Osteoblast (primary cell): ENCODE measurements around the gene GLRX. TPM values are rescaled to one million over a fixed set of nuclear protein-coding genes. Genes with fewer than 3 reads are reported as not detected.
A peak's percentile ranks its signal among the peaks of the same experiment; 100 is the strongest.

ENCODE experiments used
- DNase-seq: peaks from one replicate; pipeline ENCODE4 v3.0.0; 2011; ENCODE audit warnings: low spot score, mixed read lengths; ENCODE audit not compliant: insufficient read length; ENCODE audit errors: missing footprints
- H2AFZ ChIP-seq: 2 replicates; pipeline ENCODE4 v1.6.0; 2011; ENCODE audit warnings: mild to moderate bottlenecking, low read length
- H3K27ac ChIP-seq: 2 replicates; pipeline ENCODE4 v1.5.1; 2011; ENCODE audit warnings: mild to moderate bottlenecking, low read depth, low read length, moderate library complexity
- H3K27me3 ChIP-seq: 2 replicates; pipeline ENCODE4 v1.6.0; 2012; ENCODE audit warnings: mild to moderate bottlenecking, control low read depth, inconsistent platforms, low read length, moderate library complexity; ENCODE audit not compliant: insufficient read depth
- H3K36me3 ChIP-seq: 2 replicates; pipeline ENCODE4 v1.5.1; 2011; ENCODE audit warnings: mild to moderate bottlenecking, low read length, control low read depth, moderate library complexity; ENCODE audit not compliant: insufficient read depth
- H3K4me1 ChIP-seq: 2 replicates; pipeline ENCODE4 v1.5.1; 2011; ENCODE audit warnings: mild to moderate bottlenecking, low read length, control low read depth, moderate library complexity; ENCODE audit not compliant: insufficient read depth
- H3K4me2 ChIP-seq: 2 replicates; pipeline ENCODE4 v1.6.0; 2011; ENCODE audit warnings: mild to moderate bottlenecking, low read length; ENCODE audit not compliant: insufficient read depth
- H3K4me3 ChIP-seq: fragments of 200-600 bp; sonication (generic); 3 replicates; pipeline ENCODE4 v1.5.1; 2012; ENCODE audit warnings: mild to moderate bottlenecking, low read length, inconsistent platforms; ENCODE audit not compliant: insufficient read depth
- H3K79me2 ChIP-seq: 2 replicates; pipeline ENCODE4 v1.6.0; 2012; ENCODE audit warnings: mild to moderate bottlenecking, low read length, control low read depth, inconsistent platforms; ENCODE audit not compliant: insufficient read depth
- H3K9me3 ChIP-seq: 2 replicates; pipeline ENCODE4 v1.5.1; 2011; ENCODE audit warnings: low read depth, low read length, control low read depth
- H4K20me1 ChIP-seq: 2 replicates; pipeline ENCODE4 v1.6.0; 2012; ENCODE audit warnings: mild to moderate bottlenecking, low read length, control low read depth; ENCODE audit not compliant: insufficient read depth
- total RNA-seq: library from RNA; depleted of rRNA; stranded (reverse); fragments of >200 nt; gene quantifications from 2 replicates; pipeline ENCODE4 v1.2.3, GENCODE V29; 2012
- TF ChIP-seq, protein P1 (sequence below): IDR thresholded peaks from 2 replicates; pipeline ENCODE4 v1.5.1; 2011; ENCODE audit warnings: mild to moderate bottlenecking, low read depth, low read length, moderate library complexity; ENCODE audit errors: extremely low read depth

Gene GLRX
- total RNA-seq, 1 donor, result 59.0 TPM

DNA sequence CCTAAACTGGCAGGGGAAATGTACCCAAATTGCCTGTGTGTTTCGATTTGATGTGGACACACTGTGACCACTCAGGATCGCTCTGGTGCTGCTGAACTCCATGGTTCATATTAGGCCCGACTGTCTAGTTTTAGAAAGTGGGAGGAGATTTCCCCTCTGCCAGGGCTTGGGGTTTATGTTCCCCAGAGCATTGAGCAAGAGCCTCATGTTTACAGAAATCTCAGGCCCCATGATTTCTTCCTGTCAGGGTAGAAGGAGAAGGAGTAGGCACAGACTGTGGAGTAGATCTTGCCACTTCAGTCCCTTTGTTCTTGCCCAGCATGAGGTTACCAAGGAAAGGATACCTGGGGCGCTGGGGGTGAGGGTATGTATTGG lies 40.8 kb upstream of the GLRX start:
- no peaks in the 10 kb centered on the region for H3K9me3 ChIP-seq
- H3K4me3 ChIP-seq, result peak overlapping the region; percentile 7
- H3K27me3 ChIP-seq, result no peaks in the 10 kb centered on the region
- H4K20me1 ChIP-seq, result no peaks in the 10 kb centered on the region
- peak overlapping the region; percentile 58 for H2AFZ ChIP-seq
- H3K36me3 ChIP-seq, result no peaks in the 10 kb centered on the region
- peaks cover 76% of the 10 kb centered on the region for H3K4me1 ChIP-seq
- TF ChIP-seq, protein P1, sequence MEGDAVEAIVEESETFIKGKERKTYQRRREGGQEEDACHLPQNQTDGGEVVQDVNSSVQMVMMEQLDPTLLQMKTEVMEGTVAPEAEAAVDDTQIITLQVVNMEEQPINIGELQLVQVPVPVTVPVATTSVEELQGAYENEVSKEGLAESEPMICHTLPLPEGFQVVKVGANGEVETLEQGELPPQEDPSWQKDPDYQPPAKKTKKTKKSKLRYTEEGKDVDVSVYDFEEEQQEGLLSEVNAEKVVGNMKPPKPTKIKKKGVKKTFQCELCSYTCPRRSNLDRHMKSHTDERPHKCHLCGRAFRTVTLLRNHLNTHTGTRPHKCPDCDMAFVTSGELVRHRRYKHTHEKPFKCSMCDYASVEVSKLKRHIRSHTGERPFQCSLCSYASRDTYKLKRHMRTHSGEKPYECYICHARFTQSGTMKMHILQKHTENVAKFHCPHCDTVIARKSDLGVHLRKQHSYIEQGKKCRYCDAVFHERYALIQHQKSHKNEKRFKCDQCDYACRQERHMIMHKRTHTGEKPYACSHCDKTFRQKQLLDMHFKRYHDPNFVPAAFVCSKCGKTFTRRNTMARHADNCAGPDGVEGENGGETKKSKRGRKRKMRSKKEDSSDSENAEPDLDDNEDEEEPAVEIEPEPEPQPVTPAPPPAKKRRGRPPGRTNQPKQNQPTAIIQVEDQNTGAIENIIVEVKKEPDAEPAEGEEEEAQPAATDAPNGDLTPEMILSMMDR, result no peak
- no peak for DNase-seq
- H3K4me2 ChIP-seq, result peak overlapping the region; percentile 68
- H3K79me2 ChIP-seq, result no peaks in the 10 kb centered on the region
- peak overlapping the region; percentile 100 for H3K27ac ChIP-seq

DNA sequence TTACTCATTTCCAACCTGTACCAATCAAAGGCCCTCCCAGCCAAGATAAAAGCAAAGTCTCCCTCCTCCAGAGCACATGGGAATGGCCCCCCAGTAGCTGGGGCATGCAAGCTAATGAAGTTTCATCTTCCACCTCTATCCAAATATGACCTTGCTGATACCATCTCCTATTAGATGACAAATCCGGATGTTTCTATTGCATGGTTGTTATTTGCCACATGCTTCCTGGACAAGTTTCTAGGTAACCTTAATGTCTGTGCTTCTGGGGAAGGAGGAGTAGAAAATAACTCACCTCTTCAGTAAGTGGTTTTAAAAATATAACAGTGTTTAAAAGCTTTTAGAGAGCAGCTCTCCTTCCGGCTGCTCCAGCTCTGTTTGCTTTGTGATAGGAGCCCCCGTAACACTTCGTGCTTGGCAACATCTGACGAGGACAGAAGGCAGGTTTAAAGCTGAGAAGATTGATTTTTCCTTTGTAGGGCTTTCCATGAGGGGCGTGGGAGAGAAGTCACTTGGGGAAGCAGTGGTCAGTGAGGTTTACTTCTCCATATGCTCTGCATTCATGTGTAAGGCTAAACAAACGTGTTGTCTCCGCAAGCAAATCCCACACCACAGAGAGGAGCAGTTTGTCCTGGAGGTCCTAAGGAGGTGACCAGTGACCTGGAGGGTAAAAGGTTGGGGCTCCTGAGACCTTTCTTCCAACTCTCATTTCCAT lies 40.3 kb upstream of the GLRX start:
- H3K4me3 ChIP-seq, result peak overlapping the region; percentile 7
- no peak for DNase-seq
- no peaks in the 10 kb centered on the region for H3K27me3 ChIP-seq
- no peaks in the 10 kb centered on the region for H3K79me2 ChIP-seq
- peak overlapping the region; percentile 71 for H3K4me2 ChIP-seq
- no peaks in the 10 kb centered on the region for H3K36me3 ChIP-seq
- H3K27ac ChIP-seq, result peak overlapping the region; percentile 100
- H2AFZ ChIP-seq, result peak overlapping the region; percentile 58
- H3K9me3 ChIP-seq, result no peaks in the 10 kb centered on the region
- TF ChIP-seq, protein P1, result no peak
- H4K20me1 ChIP-seq, result no peaks in the 10 kb centered on the region
- H3K4me1 ChIP-seq, result peaks cover 81% of the 10 kb centered on the region

DNA sequence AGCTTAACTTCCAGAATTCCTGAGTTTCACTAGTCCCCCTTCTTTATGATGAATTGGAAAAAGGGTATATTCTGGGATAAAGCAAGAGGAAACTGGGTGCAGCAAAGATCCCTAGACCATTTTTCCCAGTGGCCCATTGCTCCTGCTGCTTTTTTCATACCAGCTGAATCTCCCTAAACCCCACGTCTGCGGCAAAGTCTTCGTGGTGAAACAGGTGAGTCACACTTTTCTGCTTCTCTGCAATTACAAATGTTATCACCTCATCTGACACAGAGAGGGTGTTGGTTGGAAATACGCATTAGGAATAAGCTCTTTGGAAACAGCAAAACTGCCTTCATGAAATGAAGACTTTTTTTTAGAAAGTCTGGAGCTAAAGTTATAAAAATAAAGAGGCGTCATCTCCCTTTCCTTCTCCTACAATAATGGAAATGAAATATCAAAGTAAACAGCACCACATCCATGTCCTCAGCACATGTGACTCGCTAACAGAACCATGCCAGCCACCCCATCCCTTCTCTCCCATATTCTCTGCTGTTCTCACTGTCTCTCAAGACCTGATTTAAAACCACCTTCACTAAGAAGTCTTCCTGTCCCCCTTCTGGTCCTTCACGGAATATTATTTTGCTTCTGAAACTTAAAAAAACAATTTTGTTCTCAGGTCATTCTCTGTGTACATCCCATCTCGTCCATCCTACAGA lies 39.5 kb upstream of the GLRX start:
- peak overlapping the region; percentile 8 for H2AFZ ChIP-seq
- H4K20me1 ChIP-seq, result no peaks in the 10 kb centered on the region
- H3K4me1 ChIP-seq, result peaks cover 86% of the 10 kb centered on the region
- peak overlapping the region; percentile 100 for H3K27ac ChIP-seq
- H3K4me3 ChIP-seq, result no peak overlapping the region
- DNase-seq, result peak; percentile 42
- TF ChIP-seq, protein P1, result no peak
- H3K79me2 ChIP-seq, result no peaks in the 10 kb centered on the region
- no peaks in the 10 kb centered on the region for H3K36me3 ChIP-seq
- H3K27me3 ChIP-seq, result no peaks in the 10 kb centered on the region
- H3K4me2 ChIP-seq, result peak overlapping the region; percentile 71
- H3K9me3 ChIP-seq, result no peaks in the 10 kb centered on the region

DNA sequence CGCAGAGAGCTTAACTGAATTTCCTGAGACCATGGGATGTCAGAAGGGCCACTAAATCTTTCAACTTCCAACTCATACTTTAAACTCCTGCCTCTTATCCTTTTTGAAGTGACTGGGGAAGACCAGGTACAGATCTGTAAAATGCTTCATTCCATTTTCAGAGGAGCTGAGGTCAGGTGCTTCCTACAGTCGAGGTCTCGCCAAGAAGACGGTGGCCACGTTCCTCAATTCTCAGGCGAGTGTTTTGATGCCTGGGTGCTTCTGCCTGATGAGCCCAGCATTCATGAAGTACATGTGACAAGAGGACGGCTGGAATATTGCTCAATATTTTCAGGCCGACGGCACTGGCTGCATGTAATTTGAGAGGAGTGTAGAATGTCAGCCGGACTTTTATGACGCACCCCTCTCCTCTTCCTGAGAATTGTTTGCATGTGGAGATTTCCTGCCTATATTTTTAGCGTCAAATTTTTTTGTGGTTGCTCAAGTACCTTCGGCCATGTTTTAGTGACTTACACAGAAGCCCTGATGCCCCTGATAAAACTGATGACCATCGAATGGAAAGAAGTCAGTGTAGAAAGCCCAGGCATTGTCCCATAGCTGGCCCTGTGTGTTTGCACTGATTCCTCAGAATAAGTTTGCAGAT lies 38.8 kb upstream of the GLRX start:
- H3K4me3 ChIP-seq, result peak overlapping the region; percentile 3
- no peaks in the 10 kb centered on the region for H3K79me2 ChIP-seq
- peak overlapping the region; percentile 100 for H3K27ac ChIP-seq
- TF ChIP-seq, protein P1, result no peak
- peak; percentile 87 for DNase-seq
- peak overlapping the region; percentile 8 for H2AFZ ChIP-seq
- no peaks in the 10 kb centered on the region for H3K9me3 ChIP-seq
- peak overlapping the region; percentile 71 for H3K4me2 ChIP-seq
- no peaks in the 10 kb centered on the region for H3K36me3 ChIP-seq
- no peaks in the 10 kb centered on the region for H4K20me1 ChIP-seq
- H3K4me1 ChIP-seq, result peaks cover 81% of the 10 kb centered on the region
- no peaks in the 10 kb centered on the region for H3K27me3 ChIP-seq
